GM18526 (cell line): Measurements from ENCODE around the gene UTP15.

Source experiments
- POLR2A ChIP-seq: IDR thresholded peaks from 3 replicates; pipeline ENCODE4 v1.6.1; 2011; ENCODE audit not compliant: insufficient read length; ENCODE audit errors: extremely low read depth

The UTP15 gene

GRCh38 chr5:73545403-73545779 lies 20.2 kb upstream of the UTP15 start:
- TF ChIP-seq POLR2A: no peak

- no peak for TF ChIP-seq POLR2A
These were observed 15.5 kb upstream of the UTP15 start for GRCh38 chr5:73550016-73550415.

GRCh38 chr5:73552642-73553041 lies 12.9 kb upstream of the UTP15 start:
- TF ChIP-seq POLR2A: no peak

GRCh38 chr5:73558950-73559349 lies 6.6 kb upstream of the UTP15 start:
- TF ChIP-seq POLR2A: no peak

- no peak for TF ChIP-seq POLR2A
These were observed 1.5 kb upstream of the UTP15 start for GRCh38 chr5:73564018-73564417.

GRCh38 chr5:73564675-73565074 lies 868 bp upstream of the UTP15 start:
- TF ChIP-seq POLR2A: no peak

- TF ChIP-seq POLR2A: no peak
These were observed 515 bp downstream of the UTP15 start for GRCh38 chr5:73565969-73566547.

- no peak for TF ChIP-seq POLR2A
These were observed 17.0 kb downstream of the UTP15 start for GRCh38 chr5:73582285-73583145.

GRCh38 chr5:73587923-73588322 lies 22.4 kb downstream of the UTP15 start:
- no peak for TF ChIP-seq POLR2A

GRCh38 chr5:73591102-73591695 lies 25.7 kb downstream of the UTP15 start:
- TF ChIP-seq POLR2A: no peak

GRCh38 chr5:73591698-73592501 lies 26.4 kb downstream of the UTP15 start:
- no peak for TF ChIP-seq POLR2A

GRCh38 chr5:73592551-73592950 lies 27.0 kb downstream of the UTP15 start:
- TF ChIP-seq POLR2A: no peak

- TF ChIP-seq POLR2A: no peak
These were observed 31.3 kb downstream of the UTP15 start for GRCh38 chr5:73596705-73597328.

GRCh38 chr5:73599380-73599779 lies 33.8 kb downstream of the UTP15 start:
- TF ChIP-seq POLR2A: no peak

GRCh38 chr5:73603998-73604397 lies 38.5 kb downstream of the UTP15 start:
- no peak for TF ChIP-seq POLR2A
